RCC 7860 (cell line): ENCODE results near the gene C4BPB.

Experiments used
- DNase-seq: peaks from one replicate; pipeline ENCODE4 v3.0.0-alpha.2; 2015; ENCODE audit warnings: low spot score
- FAIRE-seq: peaks from 2 replicates; lab custom pipeline; 2012; peaks lifted over from hg19 to GRCh38; lab: Jason Lieb, UNC

The C4BPB gene

DNA sequence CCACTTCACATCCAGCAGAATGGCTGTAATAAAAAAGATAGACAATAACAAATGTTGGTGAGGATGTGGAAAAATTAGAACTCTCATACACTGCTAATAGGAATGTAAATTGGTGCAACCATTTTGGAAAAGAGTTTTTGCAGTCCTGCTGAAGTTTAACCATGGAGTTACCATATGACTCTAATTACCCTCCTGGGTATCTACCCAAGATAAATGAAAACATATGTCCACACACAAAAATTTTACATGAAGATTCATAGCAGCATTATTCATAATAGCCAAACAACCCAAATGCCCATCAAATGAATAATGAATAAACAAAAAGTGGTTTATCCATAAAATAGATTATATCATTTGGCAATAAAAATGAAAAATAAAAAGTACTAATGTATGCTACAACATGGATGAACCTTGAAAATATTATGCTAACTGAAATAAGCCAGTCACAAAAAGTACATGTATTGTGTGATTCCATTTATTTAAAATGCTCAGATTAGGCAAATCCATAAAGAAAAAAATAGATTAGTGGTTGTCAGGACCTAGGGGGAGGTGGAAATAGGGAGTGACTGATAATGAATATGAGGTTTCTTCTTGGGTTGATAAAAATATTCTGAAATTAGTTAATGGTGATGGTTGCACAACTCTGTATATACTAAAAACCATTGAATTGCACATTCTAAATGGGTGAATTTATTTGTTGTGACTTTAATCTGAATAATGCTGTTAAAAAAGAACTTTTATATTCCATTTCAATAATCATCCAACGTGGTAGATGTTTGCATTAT lies 41.8 kb downstream of the C4BPB start:
- DNase-seq (no peak), FAIRE-seq (no peak)

- DNase-seq (no peak), FAIRE-seq (no peak)
These were observed 42.5 kb downstream of the C4BPB start for GRCh38 chr1:207131163-207131562.

DNA sequence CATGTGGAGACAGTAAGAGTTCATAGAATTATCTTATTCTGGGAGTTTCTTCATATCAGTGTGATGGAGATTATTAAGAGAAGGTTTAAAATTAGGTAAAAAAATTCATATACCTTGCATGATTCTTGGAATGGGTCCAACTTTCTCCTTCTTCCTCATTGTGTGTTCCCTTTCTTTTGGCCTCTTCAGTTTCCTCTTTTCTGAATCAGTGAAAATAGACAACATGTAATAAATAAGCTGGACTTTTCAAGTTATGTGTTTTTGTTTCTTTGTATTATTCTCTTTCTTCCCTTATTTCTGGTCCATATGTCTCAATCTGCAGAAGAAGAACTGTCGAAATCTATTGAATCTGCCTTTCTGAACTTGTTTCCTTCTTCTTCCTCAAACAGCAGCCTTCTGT lies 45.9 kb downstream of the C4BPB start:
- FAIRE-seq (no peak), DNase-seq (no peak)

DNA sequence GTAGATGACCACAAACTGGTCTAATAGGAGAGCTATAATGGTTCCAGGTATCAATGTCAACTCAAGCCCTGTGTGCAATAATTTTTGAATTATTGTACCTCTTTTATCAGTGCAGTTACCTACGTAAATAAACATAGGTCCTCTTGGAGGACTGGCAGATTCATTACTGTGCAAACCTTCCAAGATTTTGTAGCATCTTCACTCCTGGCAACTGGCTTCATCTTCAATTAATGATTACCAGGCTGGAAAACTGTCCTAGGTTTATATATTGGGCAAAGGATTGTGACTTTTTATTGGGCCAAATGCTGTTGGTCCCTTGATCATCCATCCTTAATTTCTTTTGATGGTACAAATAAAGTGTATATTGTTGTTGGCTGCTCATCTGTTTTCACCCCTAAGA lies 51.0 kb downstream of the C4BPB start:
- no peak for FAIRE-seq
- DNase-seq: no peak

DNA sequence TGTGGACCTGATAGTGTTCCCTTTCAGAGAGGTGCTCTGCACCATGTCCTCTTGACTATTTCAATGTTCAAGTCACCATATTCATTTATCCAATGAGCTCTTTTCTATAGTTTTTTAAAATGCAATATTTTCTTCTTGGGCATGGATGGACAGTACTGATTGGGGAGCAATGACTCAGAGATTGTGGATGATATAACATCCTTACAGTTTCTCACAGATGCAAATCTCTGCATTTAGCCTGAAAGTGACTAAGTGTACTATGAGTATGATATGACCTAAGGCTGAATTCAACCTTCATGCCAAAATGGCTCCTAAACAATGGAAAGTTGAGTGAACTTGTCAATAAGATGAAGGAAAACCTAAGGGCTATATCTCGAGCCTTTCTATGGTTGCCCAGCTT lies 51.9 kb downstream of the C4BPB start:
- no peak for DNase-seq
- FAIRE-seq: no peak

DNA sequence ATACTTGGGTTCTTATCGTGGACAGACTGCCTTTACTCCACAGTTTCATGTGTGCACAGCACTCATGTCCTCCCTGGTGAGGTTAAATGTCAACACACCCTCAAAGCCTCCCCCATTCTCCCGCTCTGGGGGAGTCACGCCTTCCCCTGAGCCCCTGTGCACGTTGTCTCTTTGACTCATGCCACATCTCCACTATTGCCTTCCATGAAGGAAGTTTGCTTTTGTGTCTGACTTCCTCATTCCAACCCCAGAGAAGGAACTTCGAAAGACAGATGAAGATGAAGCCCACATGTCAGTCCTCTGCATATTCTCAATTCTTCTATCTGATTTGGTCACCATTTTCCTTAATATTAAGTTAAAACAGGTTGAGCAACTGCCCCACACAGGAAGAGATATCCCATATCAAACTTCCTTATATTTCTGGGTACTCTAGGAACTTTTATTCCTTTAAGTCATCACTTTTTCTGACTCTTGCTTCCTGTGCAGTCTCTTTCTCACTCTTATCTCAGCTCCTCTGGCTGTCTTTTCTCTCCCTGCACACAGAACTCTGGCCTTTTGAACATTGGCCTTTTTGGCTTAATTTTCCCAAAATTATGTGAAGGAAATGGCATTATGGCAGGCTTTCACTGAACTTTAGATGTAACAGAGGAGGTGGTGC lies 56.9 kb downstream of the C4BPB start:
- no peak for DNase-seq
- FAIRE-seq: no peak
